Ovary (tissue), 3 donors: ENCODE data around the gene EIF3I.

ENCODE experiments used
- EP300 ChIP-seq: sonication (generic); formaldehyde crosslinking; IDR thresholded peaks from one replicate; pipeline ENCODE4 v1.6.1; 2017; ENCODE audit warnings: antibody characterized with exemption
- POLR2A ChIP-seq: fragments of 450-650 bp; IDR thresholded peaks from one replicate; pipeline ENCODE4 v1.6.1; 2017; ENCODE audit warnings: antibody characterized with exemption, mild to moderate bottlenecking, moderate library complexity
- TF ChIP-seq, protein P1 (sequence below), 3 donors: fragments of 450-650 bp in 2 of 3; fragments of 200-600 bp in 1 of 3; IDR thresholded peaks; one replicate each; pipeline versions ENCODE4 v1.5.1 to v1.8.0; 2016 to 2022; ENCODE audit warnings: antibody characterized with exemption in 3 of 3, mild to moderate bottlenecking in 1 of 3
- donor health status: DM: no; HTN: no; CAD: no.

DNA sequence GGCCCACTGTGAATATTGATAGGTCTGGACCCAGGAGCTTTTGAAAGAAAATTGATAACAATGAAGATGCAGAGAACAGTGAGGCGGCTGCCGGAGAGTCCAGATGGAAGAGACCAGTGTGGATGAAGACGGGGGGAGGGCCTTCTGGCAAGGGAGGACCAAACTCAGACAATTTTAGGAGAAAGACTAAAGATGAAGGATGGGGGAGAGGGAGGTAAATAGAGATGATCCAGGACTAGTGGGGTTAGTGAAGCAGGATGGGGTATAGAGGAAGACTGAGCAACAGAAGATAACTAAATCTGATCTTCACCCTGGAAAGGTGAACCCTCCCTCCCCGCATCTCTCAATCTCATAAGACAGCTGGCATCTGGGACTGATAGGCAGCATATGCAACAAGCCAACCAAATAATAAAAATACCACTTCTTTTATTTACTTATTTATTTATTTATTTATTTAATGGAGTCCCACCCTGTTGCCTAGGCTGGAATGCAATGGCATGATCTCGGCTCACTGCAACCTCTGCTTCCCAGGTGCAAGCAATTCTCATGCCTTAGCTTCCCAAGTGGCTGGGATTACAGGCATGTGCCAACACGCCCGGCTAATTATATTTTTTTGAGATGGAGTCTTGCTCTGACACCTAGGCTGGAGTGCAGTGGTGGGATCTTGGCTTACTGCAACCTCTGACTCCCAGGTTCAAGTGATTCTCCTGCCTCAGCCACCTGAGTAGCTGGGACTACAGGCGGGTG is 10.5 kb downstream of the EIF3I start:
- TF ChIP-seq, protein P1, sequence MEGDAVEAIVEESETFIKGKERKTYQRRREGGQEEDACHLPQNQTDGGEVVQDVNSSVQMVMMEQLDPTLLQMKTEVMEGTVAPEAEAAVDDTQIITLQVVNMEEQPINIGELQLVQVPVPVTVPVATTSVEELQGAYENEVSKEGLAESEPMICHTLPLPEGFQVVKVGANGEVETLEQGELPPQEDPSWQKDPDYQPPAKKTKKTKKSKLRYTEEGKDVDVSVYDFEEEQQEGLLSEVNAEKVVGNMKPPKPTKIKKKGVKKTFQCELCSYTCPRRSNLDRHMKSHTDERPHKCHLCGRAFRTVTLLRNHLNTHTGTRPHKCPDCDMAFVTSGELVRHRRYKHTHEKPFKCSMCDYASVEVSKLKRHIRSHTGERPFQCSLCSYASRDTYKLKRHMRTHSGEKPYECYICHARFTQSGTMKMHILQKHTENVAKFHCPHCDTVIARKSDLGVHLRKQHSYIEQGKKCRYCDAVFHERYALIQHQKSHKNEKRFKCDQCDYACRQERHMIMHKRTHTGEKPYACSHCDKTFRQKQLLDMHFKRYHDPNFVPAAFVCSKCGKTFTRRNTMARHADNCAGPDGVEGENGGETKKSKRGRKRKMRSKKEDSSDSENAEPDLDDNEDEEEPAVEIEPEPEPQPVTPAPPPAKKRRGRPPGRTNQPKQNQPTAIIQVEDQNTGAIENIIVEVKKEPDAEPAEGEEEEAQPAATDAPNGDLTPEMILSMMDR (IDR thresholded peaks at IDR 0.05) = no peak
- no peak for TF ChIP-seq EP300
- TF ChIP-seq POLR2A = no peak
